ENCODE results near the gene TMEM253.

TMEM253 gene

GRCh38 chr14:21103710-21104447 is 3.0 kb downstream of the TMEM253 start:
- in situ Hi-C loops (cut with HindIII; ENCODE audit: low sequenced_read_pairs), result no loop called here
- H3K4me3 ChIP-seq (ENCODE audit: low read depth, low read length), result peak overlapping the region; percentile 80
- peak; percentile 77 for TF ChIP-seq CTCF (IDR thresholded peaks at IDR 0.05; ENCODE audit: low read depth, low read length)
- peak; percentile 97 for DNase-seq (ENCODE audit: low read depth, low spot score)

GRCh38 chr14:21104448-21105060 is 3.7 kb downstream of the TMEM253 start:
- TF ChIP-seq CTCF (IDR thresholded peaks at IDR 0.05; ENCODE audit: low read depth, low read length), result peak; percentile 100
- peak overlapping the region; percentile 80 for H3K4me3 ChIP-seq (ENCODE audit: low read depth, low read length)
- DNase-seq (ENCODE audit: low read depth, low spot score), result peak; percentile 83
- in situ Hi-C loops (cut with HindIII; ENCODE audit: low sequenced_read_pairs), result no loop called here

GRCh38 chr14:21105095-21105494 is 4.2 kb downstream of the TMEM253 start:
- no peak overlapping the region for H3K4me3 ChIP-seq (ENCODE audit: low read depth, low read length)
- DNase-seq (ENCODE audit: low read depth, low spot score), result no peak
- no peak for TF ChIP-seq CTCF (IDR thresholded peaks at IDR 0.05; ENCODE audit: low read depth, low read length)
- in situ Hi-C loops (cut with HindIII; ENCODE audit: low sequenced_read_pairs), result no loop called here

GRCh38 chr14:21106176-21106497 is 5.3 kb downstream of the TMEM253 start:
- TF ChIP-seq CTCF (IDR thresholded peaks at IDR 0.05; ENCODE audit: low read depth, low read length), result no peak
- no peak for DNase-seq (ENCODE audit: low read depth, low spot score)
- in situ Hi-C loops (cut with HindIII; ENCODE audit: low sequenced_read_pairs), result no loop called here
- no peak overlapping the region for H3K4me3 ChIP-seq (ENCODE audit: low read depth, low read length)

- in situ Hi-C loops (cut with HindIII; ENCODE audit: low sequenced_read_pairs), result no loop called here
- no peak overlapping the region for H3K4me3 ChIP-seq (ENCODE audit: low read depth, low read length)
- TF ChIP-seq CTCF (IDR thresholded peaks at IDR 0.05; ENCODE audit: low read depth, low read length), result peak; percentile 95
- peak; percentile 77 for DNase-seq (ENCODE audit: low read depth, low spot score)
Observed at GRCh38 chr14:21106498-21107282, 5.8 kb downstream of the TMEM253 start.

GRCh38 chr14:21107283-21107800 is 6.5 kb downstream of the TMEM253 start:
- no peak for DNase-seq (ENCODE audit: low read depth, low spot score)
- no peak overlapping the region for H3K4me3 ChIP-seq (ENCODE audit: low read depth, low read length)
- no peak for TF ChIP-seq CTCF (IDR thresholded peaks at IDR 0.05; ENCODE audit: low read depth, low read length)
- in situ Hi-C loops (cut with HindIII; ENCODE audit: low sequenced_read_pairs), result no loop called here

Data from astrocyte of the spinal cord (primary cell).